Liver (tissue), 3 donors: ENCODE measurements around the gene PNLIP.

Source experiments
- EGR1 ChIP-seq, 2 donors: IDR thresholded peaks; 2 replicates each; pipeline ENCODE4 v1.6.1; 2016 to 2018; ENCODE audit warnings: antibody characterized with exemption in 2 of 2, low read depth in 2 of 2
- FOXA1 ChIP-seq: IDR thresholded peaks from 2 replicates; pipeline ENCODE4 v1.6.1; 2016; ENCODE audit warnings: antibody characterized with exemption
- GABPA ChIP-seq, 2 donors: IDR thresholded peaks in 1 of 2; conservative IDR thresholded peaks in 1 of 2; 2 replicates each; pipeline ENCODE4 v1.6.1; 2016; ENCODE audit warnings: antibody characterized with exemption in 2 of 2, mild to moderate bottlenecking in 1 of 2, moderate library complexity in 1 of 2
- JUND ChIP-seq, 2 donors: IDR thresholded peaks; 2 replicates each; pipeline ENCODE4 v1.6.1; 2016; ENCODE audit warnings: antibody characterized with exemption in 2 of 2
- NR2F2 ChIP-seq: IDR thresholded peaks from 2 replicates; pipeline ENCODE4 v1.6.1; 2016; ENCODE audit warnings: antibody characterized with exemption
- RAD21 ChIP-seq, 2 donors: IDR thresholded peaks; 2 replicates each; pipeline ENCODE4 v1.6.1; 2016; ENCODE audit warnings: antibody characterized with exemption in 2 of 2, mild to moderate bottlenecking in 2 of 2
- SP1 ChIP-seq: IDR thresholded peaks from 2 replicates; pipeline ENCODE4 v1.6.1; 2018; ENCODE audit warnings: antibody characterized with exemption, mild to moderate bottlenecking
- YY1 ChIP-seq: IDR thresholded peaks from 2 replicates; pipeline ENCODE4 v1.6.1; 2016; ENCODE audit warnings: antibody characterized with exemption, mild to moderate bottlenecking
- TF ChIP-seq, protein P1 (sequence below): fragments of 150-350 bp; IDR thresholded peaks from 2 replicates; pipeline ENCODE4 v1.5.1; 2017; ENCODE audit warnings: improper control_type of control experiment, low read depth, low read length; ENCODE audit not compliant: missing input control
- TF ChIP-seq, protein P2 (sequence below): IDR thresholded peaks from 2 replicates; pipeline ENCODE4 v1.6.1; 2016; ENCODE audit warnings: antibody characterized with exemption
- TF ChIP-seq, protein P3 (sequence below): IDR thresholded peaks from 2 replicates; pipeline ENCODE4 v1.6.1; 2016; ENCODE audit warnings: antibody characterized with exemption, mild to moderate bottlenecking
- TF ChIP-seq, protein P4 (sequence below): IDR thresholded peaks from 2 replicates; pipeline ENCODE4 v1.6.1; 2016; ENCODE audit warnings: antibody characterized with exemption
- TF ChIP-seq, protein P5 (sequence below): IDR thresholded peaks from 2 replicates; pipeline ENCODE4 v1.6.1; 2016; ENCODE audit warnings: antibody characterized with exemption
- donor health status: healthy.
- donor health status: healthy.

DNA sequence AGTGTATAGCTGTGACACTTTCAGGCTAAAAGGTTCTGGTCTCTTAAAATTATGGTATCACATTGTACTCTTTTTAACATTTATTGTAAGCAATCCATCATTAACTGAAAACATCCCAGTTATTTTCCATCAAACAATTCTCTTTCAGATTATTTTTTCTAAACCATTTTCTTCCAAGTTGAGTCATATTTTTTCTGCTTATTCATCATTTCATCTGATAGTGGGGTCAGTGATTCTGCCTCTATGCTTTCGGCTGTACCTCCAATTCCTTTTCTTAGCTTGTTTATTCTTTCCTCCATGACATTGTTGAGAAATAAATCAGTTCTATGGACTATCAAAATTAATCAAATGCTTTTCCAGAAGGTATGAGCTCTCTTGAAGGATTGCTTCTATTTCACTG is 609 bp upstream of the PNLIP start:
- TF ChIP-seq RAD21 (IDR thresholded peaks at IDR 0.05) (no peak), GABPA (IDR thresholded peaks at IDR 0.05 in 1 of 2, conservative IDR thresholded peaks at IDR 0.05 in 1 of 2) (no peak), FOXA1 (no peak), NR2F2 (no peak), JUND (IDR thresholded peaks at IDR 0.05) (no peak), SP1 (no peak), EGR1 (IDR thresholded peaks at IDR 0.05; ENCODE audit: low read depth in 2 of 2) (no peak), YY1 (no peak)
- TF ChIP-seq, protein P1, sequence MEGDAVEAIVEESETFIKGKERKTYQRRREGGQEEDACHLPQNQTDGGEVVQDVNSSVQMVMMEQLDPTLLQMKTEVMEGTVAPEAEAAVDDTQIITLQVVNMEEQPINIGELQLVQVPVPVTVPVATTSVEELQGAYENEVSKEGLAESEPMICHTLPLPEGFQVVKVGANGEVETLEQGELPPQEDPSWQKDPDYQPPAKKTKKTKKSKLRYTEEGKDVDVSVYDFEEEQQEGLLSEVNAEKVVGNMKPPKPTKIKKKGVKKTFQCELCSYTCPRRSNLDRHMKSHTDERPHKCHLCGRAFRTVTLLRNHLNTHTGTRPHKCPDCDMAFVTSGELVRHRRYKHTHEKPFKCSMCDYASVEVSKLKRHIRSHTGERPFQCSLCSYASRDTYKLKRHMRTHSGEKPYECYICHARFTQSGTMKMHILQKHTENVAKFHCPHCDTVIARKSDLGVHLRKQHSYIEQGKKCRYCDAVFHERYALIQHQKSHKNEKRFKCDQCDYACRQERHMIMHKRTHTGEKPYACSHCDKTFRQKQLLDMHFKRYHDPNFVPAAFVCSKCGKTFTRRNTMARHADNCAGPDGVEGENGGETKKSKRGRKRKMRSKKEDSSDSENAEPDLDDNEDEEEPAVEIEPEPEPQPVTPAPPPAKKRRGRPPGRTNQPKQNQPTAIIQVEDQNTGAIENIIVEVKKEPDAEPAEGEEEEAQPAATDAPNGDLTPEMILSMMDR, result no peak
- TF ChIP-seq, protein P2, sequence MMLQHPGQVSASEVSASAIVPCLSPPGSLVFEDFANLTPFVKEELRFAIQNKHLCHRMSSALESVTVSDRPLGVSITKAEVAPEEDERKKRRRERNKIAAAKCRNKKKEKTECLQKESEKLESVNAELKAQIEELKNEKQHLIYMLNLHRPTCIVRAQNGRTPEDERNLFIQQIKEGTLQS, result no peak
- TF ChIP-seq, protein P3, sequence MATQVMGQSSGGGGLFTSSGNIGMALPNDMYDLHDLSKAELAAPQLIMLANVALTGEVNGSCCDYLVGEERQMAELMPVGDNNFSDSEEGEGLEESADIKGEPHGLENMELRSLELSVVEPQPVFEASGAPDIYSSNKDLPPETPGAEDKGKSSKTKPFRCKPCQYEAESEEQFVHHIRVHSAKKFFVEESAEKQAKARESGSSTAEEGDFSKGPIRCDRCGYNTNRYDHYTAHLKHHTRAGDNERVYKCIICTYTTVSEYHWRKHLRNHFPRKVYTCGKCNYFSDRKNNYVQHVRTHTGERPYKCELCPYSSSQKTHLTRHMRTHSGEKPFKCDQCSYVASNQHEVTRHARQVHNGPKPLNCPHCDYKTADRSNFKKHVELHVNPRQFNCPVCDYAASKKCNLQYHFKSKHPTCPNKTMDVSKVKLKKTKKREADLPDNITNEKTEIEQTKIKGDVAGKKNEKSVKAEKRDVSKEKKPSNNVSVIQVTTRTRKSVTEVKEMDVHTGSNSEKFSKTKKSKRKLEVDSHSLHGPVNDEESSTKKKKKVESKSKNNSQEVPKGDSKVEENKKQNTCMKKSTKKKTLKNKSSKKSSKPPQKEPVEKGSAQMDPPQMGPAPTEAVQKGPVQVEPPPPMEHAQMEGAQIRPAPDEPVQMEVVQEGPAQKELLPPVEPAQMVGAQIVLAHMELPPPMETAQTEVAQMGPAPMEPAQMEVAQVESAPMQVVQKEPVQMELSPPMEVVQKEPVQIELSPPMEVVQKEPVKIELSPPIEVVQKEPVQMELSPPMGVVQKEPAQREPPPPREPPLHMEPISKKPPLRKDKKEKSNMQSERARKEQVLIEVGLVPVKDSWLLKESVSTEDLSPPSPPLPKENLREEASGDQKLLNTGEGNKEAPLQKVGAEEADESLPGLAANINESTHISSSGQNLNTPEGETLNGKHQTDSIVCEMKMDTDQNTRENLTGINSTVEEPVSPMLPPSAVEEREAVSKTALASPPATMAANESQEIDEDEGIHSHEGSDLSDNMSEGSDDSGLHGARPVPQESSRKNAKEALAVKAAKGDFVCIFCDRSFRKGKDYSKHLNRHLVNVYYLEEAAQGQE, result no peak
- TF ChIP-seq, protein P4, sequence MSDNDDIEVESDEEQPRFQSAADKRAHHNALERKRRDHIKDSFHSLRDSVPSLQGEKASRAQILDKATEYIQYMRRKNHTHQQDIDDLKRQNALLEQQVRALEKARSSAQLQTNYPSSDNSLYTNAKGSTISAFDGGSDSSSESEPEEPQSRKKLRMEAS, result no peak
- TF ChIP-seq, protein P5, sequence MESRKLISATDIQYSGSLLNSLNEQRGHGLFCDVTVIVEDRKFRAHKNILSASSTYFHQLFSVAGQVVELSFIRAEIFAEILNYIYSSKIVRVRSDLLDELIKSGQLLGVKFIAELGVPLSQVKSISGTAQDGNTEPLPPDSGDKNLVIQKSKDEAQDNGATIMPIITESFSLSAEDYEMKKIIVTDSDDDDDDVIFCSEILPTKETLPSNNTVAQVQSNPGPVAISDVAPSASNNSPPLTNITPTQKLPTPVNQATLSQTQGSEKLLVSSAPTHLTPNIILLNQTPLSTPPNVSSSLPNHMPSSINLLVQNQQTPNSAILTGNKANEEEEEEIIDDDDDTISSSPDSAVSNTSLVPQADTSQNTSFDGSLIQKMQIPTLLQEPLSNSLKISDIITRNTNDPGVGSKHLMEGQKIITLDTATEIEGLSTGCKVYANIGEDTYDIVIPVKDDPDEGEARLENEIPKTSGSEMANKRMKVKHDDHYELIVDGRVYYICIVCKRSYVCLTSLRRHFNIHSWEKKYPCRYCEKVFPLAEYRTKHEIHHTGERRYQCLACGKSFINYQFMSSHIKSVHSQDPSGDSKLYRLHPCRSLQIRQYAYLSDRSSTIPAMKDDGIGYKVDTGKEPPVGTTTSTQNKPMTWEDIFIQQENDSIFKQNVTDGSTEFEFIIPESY, result no peak
